Keratinocyte (primary cell): ENCODE results near the gene MORF4L2.

Experiments
- CTCF ChIP-seq, 3 experiments: IDR thresholded peaks in 1 of 3; conservative IDR thresholded peaks in 1 of 3; optimal IDR thresholded peaks in 1 of 3; 2 replicates in 2 of 3; 3 replicates in 1 of 3; pipeline versions ENCODE3 to v1.5.1; 2011; ENCODE audit warnings: low read length in 3 of 3, mild to moderate bottlenecking in 3 of 3, moderate library complexity in 2 of 3, control low read depth in 1 of 3, inconsistent platforms in 1 of 3; ENCODE audit not compliant: insufficient read depth in 2 of 3; ENCODE audit errors: extremely low read depth in 1 of 3
- EZH2 ChIP-seq: IDR thresholded peaks from one replicate; pipeline ENCODE4 v1.6.1; 2012; ENCODE audit warnings: inconsistent platforms, mild to moderate bottlenecking, low read length, moderate library complexity

- TF ChIP-seq CTCF (optimal IDR thresholded peaks at IDR 0.05 in 1 of 3, IDR thresholded peaks at IDR 0.05 in 1 of 3, conservative IDR thresholded peaks at IDR 0.05 in 1 of 3; ENCODE audit: extremely low read depth in 1 of 3, insufficient read depth in 2 of 3, low read length in 3 of 3), result no peak
- no peak for TF ChIP-seq EZH2
Observed at GRCh38 chrX:103674531-103675454, 11.7 kb downstream of the MORF4L2 start.
